GM18526 (cell line): ENCODE results near the gene PRDM16.

Experiments used
- POLR2A ChIP-seq: IDR thresholded peaks from 3 replicates; pipeline ENCODE4 v1.6.1; 2011; ENCODE audit not compliant: insufficient read length; ENCODE audit errors: extremely low read depth

The PRDM16 gene

GRCh38 chr1:3438661-3439180, 369.7 kb downstream of the PRDM16 start:
- TF ChIP-seq POLR2A: no peak

- TF ChIP-seq POLR2A: no peak
These were observed 370.6 kb downstream of the PRDM16 start for GRCh38 chr1:3439346-3440299.

DNA sequence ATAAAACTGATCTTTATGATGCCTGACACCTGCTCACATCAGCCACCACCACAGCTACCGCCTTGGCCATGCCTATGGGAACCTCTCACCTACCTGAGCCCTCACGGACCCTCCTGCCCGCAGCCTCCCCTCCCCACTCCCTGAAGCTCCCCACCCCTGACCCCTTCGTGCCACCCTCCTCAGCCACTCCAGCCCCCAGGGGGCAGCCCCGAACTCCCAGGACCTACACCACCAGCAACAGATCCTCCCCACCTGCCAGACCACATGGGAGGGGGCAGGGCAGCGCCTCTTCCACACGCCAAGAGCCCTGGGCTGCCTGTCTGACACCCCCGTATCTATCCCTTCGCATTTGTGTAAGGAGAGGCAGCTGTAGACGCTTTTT, 371.3 kb downstream of the PRDM16 start:
- TF ChIP-seq POLR2A: no peak

- no peak for TF ChIP-seq POLR2A
These were observed 371.9 kb downstream of the PRDM16 start for GRCh38 chr1:3440711-3441409.

- no peak for TF ChIP-seq POLR2A
These were observed 372.4 kb downstream of the PRDM16 start for GRCh38 chr1:3441410-3441847.

DNA sequence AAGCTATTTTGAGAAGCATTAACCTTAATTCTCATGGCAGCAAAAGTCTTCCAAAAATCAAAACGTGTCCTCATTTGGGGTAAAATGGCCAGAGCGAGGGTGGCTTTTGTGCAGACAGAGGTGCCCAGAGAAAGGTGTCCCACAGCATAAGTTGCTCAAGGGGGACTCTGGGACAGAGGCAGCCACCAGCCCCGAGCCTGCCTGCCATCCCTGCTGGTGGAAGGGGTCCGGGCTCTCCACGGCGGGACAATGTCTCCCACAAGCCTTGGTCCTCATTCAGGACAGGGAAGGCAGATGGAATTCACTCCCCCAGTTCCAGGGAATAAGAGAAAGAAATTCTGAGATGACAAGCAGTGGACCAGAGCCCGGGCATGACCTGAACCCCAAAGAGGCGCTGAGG, 372.9 kb downstream of the PRDM16 start:
- TF ChIP-seq POLR2A: no peak

DNA sequence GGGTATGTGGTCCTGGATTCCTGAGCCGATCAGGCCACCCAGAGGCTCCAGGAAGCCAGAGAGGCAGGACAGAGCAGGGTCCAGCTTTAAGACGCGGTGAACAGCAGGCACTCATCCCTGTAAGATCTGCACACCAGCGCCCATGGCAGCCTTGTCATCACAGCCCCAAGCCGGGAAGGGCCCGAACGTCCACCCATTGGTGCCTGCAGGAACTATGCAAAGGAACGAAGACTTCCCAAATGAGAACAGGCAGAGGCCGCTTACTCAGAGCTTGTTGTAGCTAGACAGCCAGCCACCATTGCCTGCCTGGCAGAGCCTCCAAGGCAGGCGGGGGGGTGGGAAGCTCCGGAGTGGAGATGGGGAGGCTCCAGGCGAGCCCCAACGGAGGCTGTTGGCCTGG, 373.3 kb downstream of the PRDM16 start:
- TF ChIP-seq POLR2A: no peak

GRCh38 chr1:3442901-3443300, 373.9 kb downstream of the PRDM16 start:
- TF ChIP-seq POLR2A: no peak

- no peak for TF ChIP-seq POLR2A
These were observed 374.8 kb downstream of the PRDM16 start for GRCh38 chr1:3443807-3444206.

- no peak for TF ChIP-seq POLR2A
These were observed 375.3 kb downstream of the PRDM16 start for GRCh38 chr1:3444298-3444697.

DNA sequence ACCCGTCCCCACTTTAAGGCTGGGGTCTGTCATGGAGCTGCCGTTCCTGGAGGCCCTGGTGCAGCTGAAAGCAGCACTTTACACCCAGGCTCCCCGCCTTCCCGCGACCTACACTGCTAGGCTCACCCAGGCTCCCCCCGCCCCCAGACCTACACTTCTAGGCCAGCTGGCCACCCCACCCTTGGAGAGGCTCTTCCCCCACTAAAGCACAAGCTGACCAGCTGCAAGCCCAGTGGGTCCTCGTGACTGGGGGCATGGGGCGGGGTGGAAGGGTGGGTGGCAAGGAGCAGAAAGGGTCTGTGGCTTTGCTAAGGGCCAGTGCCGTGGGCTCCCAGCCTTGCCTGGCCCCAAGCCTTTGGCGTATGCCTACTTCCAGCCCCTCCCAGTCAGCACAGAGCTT, 375.7 kb downstream of the PRDM16 start:
- TF ChIP-seq POLR2A: no peak

DNA sequence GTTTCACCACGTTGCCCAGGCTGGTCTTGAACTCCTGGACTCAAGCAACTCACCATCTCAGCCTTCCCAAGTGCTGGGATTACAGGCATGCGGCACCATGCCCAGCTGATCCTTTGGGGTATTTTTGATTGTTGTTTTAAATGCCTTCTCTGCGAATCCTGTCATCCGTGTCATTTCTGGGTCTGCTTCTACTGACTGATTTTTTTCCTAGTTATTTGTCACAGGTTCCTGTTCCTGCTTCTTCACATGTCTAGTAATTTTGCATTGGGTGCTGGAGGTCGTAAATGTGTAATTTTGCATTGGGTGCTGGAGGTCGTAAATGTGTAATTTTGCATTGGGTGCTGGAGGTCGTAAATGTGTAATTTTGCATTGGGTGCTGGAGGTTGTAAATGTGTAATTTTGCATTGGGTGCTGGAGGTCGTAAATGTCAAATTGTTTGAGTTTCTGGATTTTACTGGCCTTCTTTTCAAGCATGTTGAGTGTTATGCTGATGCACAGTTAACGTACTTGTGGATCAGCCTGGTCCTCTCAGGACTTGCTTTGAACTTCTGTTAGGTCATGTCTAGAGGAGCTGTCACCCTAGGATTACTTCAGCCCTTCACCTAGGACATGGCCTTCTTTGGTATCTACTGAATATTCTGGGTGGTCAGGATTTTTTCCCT, 381.3 kb downstream of the PRDM16 start:
- TF ChIP-seq POLR2A: no peak

DNA sequence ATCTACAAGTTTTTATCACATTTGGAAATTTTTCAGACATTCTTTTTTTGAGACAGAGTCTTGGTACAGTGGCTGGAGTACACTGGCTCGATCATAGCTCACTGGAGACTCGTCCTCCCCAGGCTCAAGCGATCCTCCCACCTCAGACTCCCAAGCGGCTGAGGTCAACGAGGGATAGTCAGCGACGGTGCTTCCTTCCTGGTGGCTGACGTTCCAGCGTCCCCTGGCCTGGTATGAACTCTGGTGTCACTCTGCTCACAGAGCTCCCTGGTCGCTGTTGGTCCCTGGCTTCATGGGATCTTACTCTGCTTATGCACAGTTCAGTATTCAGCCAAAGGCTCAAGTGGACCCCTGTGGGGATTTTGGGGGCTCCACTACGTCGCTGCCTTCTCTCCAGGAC, 382.0 kb downstream of the PRDM16 start:
- no peak for TF ChIP-seq POLR2A

GRCh38 chr1:3451994-3452865, 383.2 kb downstream of the PRDM16 start:
- no peak for TF ChIP-seq POLR2A

- no peak for TF ChIP-seq POLR2A
These were observed 383.8 kb downstream of the PRDM16 start for GRCh38 chr1:3452866-3453175.
